ENCODE data around the gene ZFP62. TPM values are rescaled to one million over a fixed set of nuclear protein-coding genes. Genes with fewer than 3 reads are reported as not detected.

ZFP62 gene
- total RNA-seq, 1 experiment from 2014 or later, result 34.4 TPM

DNA sequence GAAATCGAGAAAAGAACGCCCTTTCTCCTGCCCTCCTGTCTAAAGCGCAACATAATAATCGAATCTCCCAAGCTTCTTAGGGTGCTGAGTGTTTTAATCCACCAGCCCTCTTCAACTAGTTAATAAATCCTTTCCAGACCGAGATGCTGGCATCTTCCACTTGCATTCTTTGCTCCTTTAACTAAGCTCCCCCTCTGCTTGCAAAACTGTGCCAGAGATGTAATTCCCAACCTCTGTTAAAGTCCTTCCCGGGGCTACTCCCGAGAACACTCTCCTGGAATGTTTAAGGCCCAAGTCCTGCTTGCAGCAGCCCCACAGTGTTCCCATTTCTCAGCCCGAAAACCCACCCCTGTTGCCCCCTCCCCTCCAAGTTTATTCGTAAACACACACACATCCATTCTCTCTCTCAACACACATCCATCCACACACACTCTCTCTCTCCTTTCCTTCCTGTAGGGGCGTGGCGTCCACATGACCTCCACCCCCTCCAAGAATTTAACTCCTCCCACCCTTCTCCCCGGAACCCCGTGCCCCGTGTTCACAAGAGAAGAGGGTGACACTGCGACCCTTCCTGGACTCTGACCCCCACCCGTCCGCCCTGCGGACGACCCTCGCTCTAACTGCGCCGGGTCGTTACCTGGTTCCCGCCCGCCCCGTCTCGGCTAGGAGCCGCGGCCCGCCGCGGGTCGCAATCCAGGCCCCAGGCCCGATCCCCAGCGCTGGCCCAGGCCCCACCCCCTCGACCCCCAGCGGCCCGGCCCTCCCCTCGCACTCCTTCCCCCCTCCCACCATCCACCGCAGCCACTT is 51.5 kb downstream of the ZFP62 start:
- Histone ChIP-seq H3K4me1 (peaks cover 42% of the 10 kb centered on the region), H3K4me3 (ENCODE audit: low read depth, low read length) (peak overlapping the region; percentile 64), H3K36me3 (ENCODE audit: control insufficient read depth, insufficient read depth, low read length) (peaks cover 3% of the 10 kb centered on the region; the same call in 1 of the 2 replicates), H3K9me3 (no peaks in the 10 kb centered on the region), H3K27me3 (replicated peaks; ENCODE audit: control insufficient read depth, insufficient read depth, low read length) (no peaks in the 10 kb centered on the region)
- H3K9me3 Mint-ChIP-seq (ENCODE audit: unreplicated experiment), result no peaks in the 10 kb centered on the region
- peak overlapping the region; percentile 84 for H3K4me3 Mint-ChIP-seq (ENCODE audit: unreplicated experiment)
- peaks cover 66% of the 10 kb centered on the region for H3K4me1 Mint-ChIP-seq (ENCODE audit: low read depth, unreplicated experiment)
- BruUV-seq (replicated peaks), result no TSS peak
- TF ChIP-seq, protein P1, sequence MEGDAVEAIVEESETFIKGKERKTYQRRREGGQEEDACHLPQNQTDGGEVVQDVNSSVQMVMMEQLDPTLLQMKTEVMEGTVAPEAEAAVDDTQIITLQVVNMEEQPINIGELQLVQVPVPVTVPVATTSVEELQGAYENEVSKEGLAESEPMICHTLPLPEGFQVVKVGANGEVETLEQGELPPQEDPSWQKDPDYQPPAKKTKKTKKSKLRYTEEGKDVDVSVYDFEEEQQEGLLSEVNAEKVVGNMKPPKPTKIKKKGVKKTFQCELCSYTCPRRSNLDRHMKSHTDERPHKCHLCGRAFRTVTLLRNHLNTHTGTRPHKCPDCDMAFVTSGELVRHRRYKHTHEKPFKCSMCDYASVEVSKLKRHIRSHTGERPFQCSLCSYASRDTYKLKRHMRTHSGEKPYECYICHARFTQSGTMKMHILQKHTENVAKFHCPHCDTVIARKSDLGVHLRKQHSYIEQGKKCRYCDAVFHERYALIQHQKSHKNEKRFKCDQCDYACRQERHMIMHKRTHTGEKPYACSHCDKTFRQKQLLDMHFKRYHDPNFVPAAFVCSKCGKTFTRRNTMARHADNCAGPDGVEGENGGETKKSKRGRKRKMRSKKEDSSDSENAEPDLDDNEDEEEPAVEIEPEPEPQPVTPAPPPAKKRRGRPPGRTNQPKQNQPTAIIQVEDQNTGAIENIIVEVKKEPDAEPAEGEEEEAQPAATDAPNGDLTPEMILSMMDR (IDR thresholded peaks at IDR 0.05; ENCODE audit: insufficient read depth in 1 of 2, low read depth in 1 of 2, low read length in 1 of 2, severe bottlenecking in 1 of 2, unreplicated experiment in 1 of 2), result no peak
- peak; percentile 94 to 96 for DNase-seq
- H3K27me3 Mint-ChIP-seq (ENCODE audit: insufficient read depth, unreplicated experiment), result no peaks in the 10 kb centered on the region
- CTCF ChIA-PET, result interaction anchor here (0.6 to 0.7 kb wide), 3 partner anchors 25 to 375 kb away, joined by 3 to 5 read pairs (median 3); no protein-coding TSS in a partner anchor
- peaks cover 29% of the 10 kb centered on the region for H3K36me3 Mint-ChIP-seq (ENCODE audit: insufficient read depth, unreplicated experiment)
- intact Hi-C loops (cut with micrococcal nuclease; ENCODE audit: unreplicated experiment), result loop anchor here (1.0 to 10.0 kb wide), 5 partner anchors 7 to 375 kb away; partner anchors contain the start of genes MGAT1 and ZFP62
- peak overlapping the region; percentile 66 for H3K27ac Mint-ChIP-seq (ENCODE audit: unreplicated experiment)
- POLR2A ChIA-PET, result interaction anchor here (1.0 kb wide), 3 partner anchors 21 to 375 kb away, joined by 3 to 13 read pairs (median 8); no protein-coding TSS in a partner anchor

DNA sequence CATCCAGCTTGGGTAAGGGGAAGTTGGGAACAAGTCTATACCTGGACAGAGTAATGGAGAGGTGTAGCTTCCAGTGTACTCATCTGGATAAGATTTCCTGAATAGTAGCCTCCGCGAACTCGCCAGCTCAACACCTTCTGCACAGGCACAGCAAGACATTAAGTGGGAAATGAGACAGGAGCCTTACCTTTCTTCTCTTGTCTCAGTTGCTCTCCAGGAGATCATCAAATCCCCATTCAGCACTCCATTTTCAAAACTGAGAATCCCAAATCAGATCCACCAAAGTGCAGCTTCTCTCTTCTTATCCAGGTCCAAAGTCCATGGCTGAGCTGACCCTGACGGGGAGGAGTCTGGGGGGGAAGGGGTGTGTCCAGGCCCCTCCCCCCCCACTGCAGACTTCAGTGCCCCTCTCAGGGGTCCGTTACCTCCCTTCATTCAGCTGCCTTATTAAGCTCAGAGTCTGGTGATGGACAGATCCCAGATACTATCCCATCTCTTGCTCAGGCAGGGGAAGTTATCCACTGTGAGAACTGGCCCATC is 52.5 kb downstream of the ZFP62 start:
- no peak for DNase-seq
- Histone ChIP-seq H3K4me1 (peaks cover 46% of the 10 kb centered on the region), H3K36me3 (ENCODE audit: control insufficient read depth, insufficient read depth, low read length) (peaks cover 3% of the 10 kb centered on the region; the same call in 1 of the 2 replicates), H3K4me3 (ENCODE audit: low read depth, low read length) (peak overlapping the region; percentile 64), H3K27me3 (replicated peaks; ENCODE audit: control insufficient read depth, insufficient read depth, low read length) (no peaks in the 10 kb centered on the region), H3K9me3 (no peaks in the 10 kb centered on the region)
- H3K9me3 Mint-ChIP-seq (ENCODE audit: unreplicated experiment), result no peaks in the 10 kb centered on the region
- intact Hi-C loops (cut with micrococcal nuclease; ENCODE audit: unreplicated experiment), result no loop called here
- peaks cover 33% of the 10 kb centered on the region for H3K36me3 Mint-ChIP-seq (ENCODE audit: insufficient read depth, unreplicated experiment)
- peak overlapping the region; percentile 66 for H3K27ac Mint-ChIP-seq (ENCODE audit: unreplicated experiment)
- POLR2A ChIA-PET, result interaction anchor here (0.6 to 0.8 kb wide), 2 partner anchors 22 to 415 kb away, joined by 3 read pairs; no protein-coding TSS in a partner anchor
- H3K4me1 Mint-ChIP-seq (ENCODE audit: low read depth, unreplicated experiment), result peaks cover 65% of the 10 kb centered on the region
- H3K27me3 Mint-ChIP-seq (ENCODE audit: insufficient read depth, unreplicated experiment), result no peaks in the 10 kb centered on the region
- TF ChIP-seq, protein P1 (IDR thresholded peaks at IDR 0.05; ENCODE audit: insufficient read depth in 1 of 2, low read depth in 1 of 2, low read length in 1 of 2, severe bottlenecking in 1 of 2, unreplicated experiment in 1 of 2), result no peak
- BruUV-seq (replicated peaks), result no TSS peak
- H3K4me3 Mint-ChIP-seq (ENCODE audit: unreplicated experiment), result peak overlapping the region; percentile 84
- CTCF ChIA-PET, result no interaction called here

DNA sequence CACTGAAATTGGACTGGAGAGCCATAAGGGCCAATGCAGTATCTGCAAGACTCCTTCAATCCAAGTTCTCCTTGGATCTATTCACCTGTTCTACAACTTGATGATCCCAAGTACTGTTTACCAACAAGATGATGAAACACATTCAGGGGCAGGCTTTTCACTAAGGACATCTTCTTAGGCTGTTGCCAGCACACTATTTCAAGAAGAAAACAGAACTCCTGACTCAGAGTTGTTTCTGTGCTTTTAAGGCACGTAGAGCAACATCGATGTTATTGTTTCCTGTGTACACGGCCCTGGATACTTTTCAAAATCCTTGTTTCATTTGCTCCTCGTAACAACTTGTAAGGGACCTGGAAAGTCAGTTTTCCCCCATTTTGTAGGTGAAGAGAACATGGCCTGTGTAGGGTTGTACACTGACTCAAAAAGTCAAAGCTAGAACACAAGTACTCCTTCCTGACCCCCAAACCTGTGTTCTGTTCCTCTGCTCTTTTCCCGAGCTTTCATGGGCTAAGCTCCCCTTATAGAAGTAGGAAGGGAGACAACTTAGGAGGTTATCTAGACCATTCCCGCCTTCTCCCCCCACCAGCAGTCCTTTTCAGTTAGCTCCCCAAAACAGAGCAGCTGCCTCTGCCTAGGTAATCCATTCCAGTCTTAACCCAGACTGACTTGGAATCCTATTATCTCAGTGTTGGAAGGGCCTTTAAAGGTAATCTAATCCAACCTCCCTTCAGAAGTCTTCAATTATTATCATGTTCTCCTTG is 53.2 kb downstream of the ZFP62 start:
- Mint-ChIP-seq H3K4me3 (ENCODE audit: unreplicated experiment) (peak overlapping the region; percentile 84), H3K9me3 (ENCODE audit: unreplicated experiment) (no peaks in the 10 kb centered on the region), H3K36me3 (ENCODE audit: insufficient read depth, unreplicated experiment) (peaks cover 33% of the 10 kb centered on the region), H3K27me3 (ENCODE audit: insufficient read depth, unreplicated experiment) (no peaks in the 10 kb centered on the region), H3K27ac (ENCODE audit: unreplicated experiment) (peak overlapping the region; percentile 66), H3K4me1 (ENCODE audit: low read depth, unreplicated experiment) (peaks cover 59% of the 10 kb centered on the region)
- CTCF ChIA-PET, result no interaction called here
- no TSS peak for BruUV-seq (replicated peaks)
- DNase-seq, result no peak
- TF ChIP-seq, protein P1 (IDR thresholded peaks at IDR 0.05; ENCODE audit: insufficient read depth in 1 of 2, low read depth in 1 of 2, low read length in 1 of 2, severe bottlenecking in 1 of 2, unreplicated experiment in 1 of 2), result no peak
- Histone ChIP-seq H3K9me3 (no peaks in the 10 kb centered on the region), H3K27me3 (replicated peaks; ENCODE audit: control insufficient read depth, insufficient read depth, low read length) (no peaks in the 10 kb centered on the region), H3K4me3 (ENCODE audit: low read depth, low read length) (peak overlapping the region; percentile 64), H3K4me1 (peaks cover 47% of the 10 kb centered on the region), H3K36me3 (ENCODE audit: control insufficient read depth, insufficient read depth, low read length) (peaks cover 3% of the 10 kb centered on the region; the same call in 1 of the 2 replicates)
- POLR2A ChIA-PET, result interaction anchor here (0.6 to 0.8 kb wide), 2 partner anchors 23 to 416 kb away, joined by 3 read pairs; no protein-coding TSS in a partner anchor
- intact Hi-C loops (cut with micrococcal nuclease; ENCODE audit: unreplicated experiment), result no loop called here

All from Caco-2 (cell line).